Keratinocyte (primary cell): ENCODE data around the gene PAX8. TPM values are rescaled to one million over a fixed set of nuclear protein-coding genes. Genes with fewer than 3 reads are reported as not detected.

Experiments
- DNase-seq: peaks from one replicate; pipeline ENCODE4 v3.0.0-alpha.2; 2011; ENCODE audit warnings: low read depth, missing footprints, low spot score
- FAIRE-seq: peaks from 2 replicates; lab custom pipeline; 2011; peaks lifted over from hg19 to GRCh38; lab: Jason Lieb, UNC
- H2AFZ ChIP-seq: 2 replicates; pipeline ENCODE4 v1.6.0; 2012; ENCODE audit warnings: low read length, control low read depth, inconsistent platforms; ENCODE audit not compliant: control insufficient read depth
- H3K27ac ChIP-seq: 2 replicates; pipeline ENCODE4 v1.5.1; 2011; ENCODE audit warnings: low read length; ENCODE audit not compliant: control insufficient read depth, insufficient read depth
- H3K27me3 ChIP-seq: 3 replicates; pipeline ENCODE4 v1.6.0; 2011; ENCODE audit warnings: low read length; ENCODE audit not compliant: control insufficient read depth, insufficient read depth; ENCODE audit errors: extremely low read depth
- H3K36me3 ChIP-seq, 2 experiments: 2 replicates in 1 of 2; 3 replicates in 1 of 2; pipeline ENCODE4 v1.5.1; 2011; ENCODE audit warnings: low read length in 2 of 2, mild to moderate bottlenecking in 1 of 2; ENCODE audit not compliant: control insufficient read depth in 2 of 2, insufficient read depth in 2 of 2; ENCODE audit errors: extremely low read depth in 1 of 2
- H3K4me1 ChIP-seq: 3 replicates; pipeline ENCODE4 v1.5.1; 2011; ENCODE audit warnings: low read length; ENCODE audit not compliant: control insufficient read depth, insufficient read depth; ENCODE audit errors: extremely low read depth
- H3K4me2 ChIP-seq: 3 replicates; pipeline ENCODE4 v1.6.0; 2011; ENCODE audit warnings: low read depth, low read length; ENCODE audit not compliant: control insufficient read depth, insufficient read depth; ENCODE audit errors: extremely low read depth
- H3K4me3 ChIP-seq, 3 experiments: fragments of 200-600 bp in 1 of 3; sonication (generic) in 1 of 3; 2 replicates in 2 of 3; 3 replicates in 1 of 3; pipeline ENCODE4 v1.5.1; 2011 to 2016; ENCODE audit warnings: low read length in 3 of 3, mild to moderate bottlenecking in 3 of 3, control low read depth in 2 of 3, inconsistent platforms in 1 of 3, low read depth in 1 of 3, mixed read lengths in 1 of 3, mixed run types in 1 of 3, moderate library complexity in 1 of 3; ENCODE audit not compliant: control insufficient read depth in 2 of 3, insufficient read depth in 2 of 3; ENCODE audit errors: extremely low read depth in 1 of 3
- H3K79me2 ChIP-seq: 2 replicates; pipeline ENCODE4 v1.6.0; 2012; ENCODE audit warnings: low read length; ENCODE audit not compliant: control insufficient read depth, insufficient read depth
- H3K9ac ChIP-seq: 3 replicates; pipeline ENCODE4 v1.6.0; 2011; ENCODE audit warnings: low read length; ENCODE audit not compliant: control insufficient read depth, insufficient read depth; ENCODE audit errors: extremely low read depth
- H3K9me1 ChIP-seq: 3 replicates; pipeline ENCODE4 v1.6.0; 2011; ENCODE audit warnings: low read length; ENCODE audit not compliant: control insufficient read depth, insufficient read depth; ENCODE audit errors: extremely low read depth
- H3K9me3 ChIP-seq: 2 replicates; pipeline ENCODE4 v1.5.1; 2012; ENCODE audit warnings: low read depth, low read length; ENCODE audit not compliant: control insufficient read depth
- H4K20me1 ChIP-seq: 3 replicates; pipeline ENCODE4 v1.6.0; 2011; ENCODE audit warnings: low read length; ENCODE audit not compliant: control insufficient read depth, insufficient read depth; ENCODE audit errors: extremely low read depth
- EZH2 ChIP-seq: IDR thresholded peaks from one replicate; pipeline ENCODE4 v1.6.1; 2012; ENCODE audit warnings: inconsistent platforms, mild to moderate bottlenecking, low read length, moderate library complexity
- dilution Hi-C: fragments of 300-500 bp; cut with MboI; formaldehyde crosslinking; loops from one replicate; pipeline ENCODE4 v1.7.0; 2020; ENCODE audit warnings: low sequenced_read_pairs; ENCODE audit not compliant: extremely low pct_ligation_motif_present
- polyA plus RNA-seq, 5 experiments: library from polyadenylated mRNA; depleted of rRNA in 3 of 5; stranded (reverse) in 3 of 5; stranded (forward) in 1 of 5; unstranded in 1 of 5; fragments of >200 nt; gene quantifications; 1 replicate in 1 of 5; 2 replicates in 3 of 5; 3 replicates in 1 of 5; pipeline versions ENCODE4 v1.2.1 to v1.2.3, GENCODE V29; 2011 to 2012; ENCODE audit warnings: missing spikeins in 2 of 5, low read depth in 1 of 5, low replicate concordance in 1 of 5
- TF ChIP-seq, protein P1 (sequence below), 3 experiments: IDR thresholded peaks in 1 of 3; conservative IDR thresholded peaks in 1 of 3; optimal IDR thresholded peaks in 1 of 3; 2 replicates in 2 of 3; 3 replicates in 1 of 3; pipeline versions ENCODE3 to v1.5.1; 2011; ENCODE audit warnings: low read length in 3 of 3, mild to moderate bottlenecking in 3 of 3, moderate library complexity in 2 of 3, control low read depth in 1 of 3, inconsistent platforms in 1 of 3; ENCODE audit not compliant: insufficient read depth in 2 of 3; ENCODE audit errors: extremely low read depth in 1 of 3

PAX8 gene
- polyA plus RNA-seq, 1 donor (not counting 4 experiments of a cell fraction or from before 2014, with no cell fraction given) = 3.4 TPM

DNA sequence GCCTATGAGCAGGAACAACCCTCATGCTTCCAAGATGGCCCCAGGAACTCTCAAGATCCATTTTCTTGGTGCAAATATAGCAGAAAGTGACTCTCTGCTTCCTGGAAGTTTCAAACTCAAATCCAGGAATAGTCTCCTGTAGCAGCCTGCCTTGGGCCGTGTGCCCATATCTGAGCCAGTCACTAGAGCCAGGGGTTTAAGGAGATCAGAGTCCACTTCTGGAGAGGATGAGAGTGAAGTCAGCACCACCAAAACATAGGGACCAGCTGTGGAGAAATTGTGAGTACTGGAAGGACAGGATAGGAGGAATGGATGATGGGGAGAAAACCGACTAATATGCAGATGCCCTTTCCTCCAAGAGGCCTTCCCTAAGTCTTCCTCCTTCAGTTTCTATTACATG is 71.7 kb downstream of the PAX8 start:
- DNase-seq = no peak
- Histone ChIP-seq H3K4me3 (no peak overlapping the region), H3K9ac (no peak overlapping the region), H3K79me2 (no peaks in the 10 kb centered on the region), H3K9me3 (no peaks in the 10 kb centered on the region), H2AFZ (no peak overlapping the region), H3K36me3 (peaks cover 4% of the 10 kb centered on the region in 2 experiments), H3K4me2 (no peak overlapping the region), H3K27me3 (no peaks in the 10 kb centered on the region), H4K20me1 (no peaks in the 10 kb centered on the region), H3K9me1 (no peaks in the 10 kb centered on the region), H3K4me1 (peaks cover 33% of the 10 kb centered on the region), H3K27ac (no peak overlapping the region)
- FAIRE-seq = no peak
- TF ChIP-seq, protein P1, sequence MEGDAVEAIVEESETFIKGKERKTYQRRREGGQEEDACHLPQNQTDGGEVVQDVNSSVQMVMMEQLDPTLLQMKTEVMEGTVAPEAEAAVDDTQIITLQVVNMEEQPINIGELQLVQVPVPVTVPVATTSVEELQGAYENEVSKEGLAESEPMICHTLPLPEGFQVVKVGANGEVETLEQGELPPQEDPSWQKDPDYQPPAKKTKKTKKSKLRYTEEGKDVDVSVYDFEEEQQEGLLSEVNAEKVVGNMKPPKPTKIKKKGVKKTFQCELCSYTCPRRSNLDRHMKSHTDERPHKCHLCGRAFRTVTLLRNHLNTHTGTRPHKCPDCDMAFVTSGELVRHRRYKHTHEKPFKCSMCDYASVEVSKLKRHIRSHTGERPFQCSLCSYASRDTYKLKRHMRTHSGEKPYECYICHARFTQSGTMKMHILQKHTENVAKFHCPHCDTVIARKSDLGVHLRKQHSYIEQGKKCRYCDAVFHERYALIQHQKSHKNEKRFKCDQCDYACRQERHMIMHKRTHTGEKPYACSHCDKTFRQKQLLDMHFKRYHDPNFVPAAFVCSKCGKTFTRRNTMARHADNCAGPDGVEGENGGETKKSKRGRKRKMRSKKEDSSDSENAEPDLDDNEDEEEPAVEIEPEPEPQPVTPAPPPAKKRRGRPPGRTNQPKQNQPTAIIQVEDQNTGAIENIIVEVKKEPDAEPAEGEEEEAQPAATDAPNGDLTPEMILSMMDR (optimal IDR thresholded peaks at IDR 0.05 in 1 of 3, IDR thresholded peaks at IDR 0.05 in 1 of 3, conservative IDR thresholded peaks at IDR 0.05 in 1 of 3; ENCODE audit: extremely low read depth in 1 of 3, insufficient read depth in 2 of 3, low read length in 3 of 3) = no peak
- no peak for TF ChIP-seq EZH2
- dilution Hi-C loops = no loop called here

DNA sequence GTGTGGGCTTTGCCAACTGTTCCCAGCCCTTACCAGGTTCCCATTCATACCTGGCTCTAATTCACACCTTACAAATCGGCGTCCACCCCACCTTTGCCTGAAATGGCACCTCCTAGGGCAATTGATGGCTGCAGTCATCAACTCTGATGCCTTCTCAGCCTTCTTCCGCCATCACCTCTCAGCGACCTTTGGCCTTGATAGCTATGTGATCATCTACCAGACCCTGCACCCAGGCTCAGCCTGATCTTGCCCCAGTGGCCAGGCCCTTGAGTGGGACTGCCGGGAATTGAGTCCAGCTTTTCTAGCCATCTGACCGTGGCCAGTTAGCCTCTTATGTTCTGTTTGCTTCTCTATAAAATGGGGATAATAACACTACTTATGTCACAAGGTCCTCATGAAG is 72.5 kb downstream of the PAX8 start:
- H3K79me2 ChIP-seq = peaks cover 4% of the 10 kb centered on the region
- no peaks in the 10 kb centered on the region for H4K20me1 ChIP-seq
- dilution Hi-C loops = no loop called here
- DNase-seq = no peak
- no peak overlapping the region for H3K4me2 ChIP-seq
- H3K9me3 ChIP-seq = no peaks in the 10 kb centered on the region
- H3K36me3 ChIP-seq = peaks cover 5 to 9% of the 10 kb centered on the region in 2 experiments
- no peaks in the 10 kb centered on the region for H3K27me3 ChIP-seq
- no peak overlapping the region for H3K4me3 ChIP-seq
- no peak for FAIRE-seq
- H3K4me1 ChIP-seq = peaks cover 30% of the 10 kb centered on the region
- no peak overlapping the region for H3K9ac ChIP-seq
- H2AFZ ChIP-seq = no peak overlapping the region
- no peaks in the 10 kb centered on the region for H3K9me1 ChIP-seq
- TF ChIP-seq, protein P1 (optimal IDR thresholded peaks at IDR 0.05 in 1 of 3, IDR thresholded peaks at IDR 0.05 in 1 of 3, conservative IDR thresholded peaks at IDR 0.05 in 1 of 3; ENCODE audit: extremely low read depth in 1 of 3, insufficient read depth in 2 of 3, low read length in 3 of 3) = no peak
- no peak for TF ChIP-seq EZH2
- H3K27ac ChIP-seq = no peak overlapping the region
